Activated T-cell treated with anti-CD3 and anti-CD28 coated beads, Interleukin-2, amount 50 U/mL, for 24 hours (primary cell): Measurements from ENCODE around the gene UFL1.
"Not testable (repeated sequence)": the region's sequence is repeated elsewhere in the genome, so short reads cannot be mapped to it uniquely, and the experiment has no call there.

Experiments used
- DNase-seq: peaks from one replicate; pipeline ENCODE4 v3.0.0-alpha.2; 2020
- H3K27ac Mint-ChIP-seq: 2 replicates; pipeline ENCODE4 v1.8.0; 2020; ENCODE audit warnings: mild to moderate bottlenecking, mixed read lengths
- H3K27me3 Mint-ChIP-seq: 2 replicates; pipeline ENCODE4 v1.8.0; 2020; ENCODE audit warnings: mixed read lengths
- H3K36me3 Mint-ChIP-seq: 2 replicates; pipeline ENCODE4 v1.8.0; 2020; ENCODE audit warnings: low read depth, mixed read lengths
- H3K4me1 Mint-ChIP-seq: 2 replicates; pipeline ENCODE4 v1.8.0; 2020; ENCODE audit warnings: low read depth, mixed read lengths
- H3K4me3 Mint-ChIP-seq: 2 replicates; pipeline ENCODE4 v1.8.0; 2020; ENCODE audit warnings: mild to moderate bottlenecking, moderate library complexity, mixed read lengths
- H3K9me3 Mint-ChIP-seq: 2 replicates; pipeline ENCODE4 v1.8.0; 2020; ENCODE audit warnings: mixed read lengths

Gene UFL1

DNA sequence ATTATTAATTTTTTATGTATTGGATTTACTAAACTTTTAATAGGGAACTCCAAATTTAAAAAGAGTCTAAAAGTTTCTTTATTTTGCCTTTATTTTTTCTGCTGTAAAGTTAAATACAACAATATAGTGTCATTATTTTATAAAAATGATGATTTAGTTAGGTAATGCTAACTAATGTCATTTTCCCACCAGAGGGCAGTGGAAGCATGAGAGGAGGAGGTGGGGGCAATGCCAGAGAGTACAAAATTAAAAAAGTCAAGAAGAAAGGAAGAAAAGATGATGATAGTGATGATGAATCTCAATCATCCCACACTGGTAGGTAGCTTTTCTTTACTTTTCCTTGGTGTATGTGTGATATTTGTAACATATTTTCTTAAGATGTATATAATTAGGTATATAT, 21.1 kb downstream of the UFL1 start:
- Mint-ChIP-seq H3K27ac (no peak overlapping the region), H3K9me3 (no peaks in the 10 kb centered on the region), H3K4me1 (no peaks in the 10 kb centered on the region), H3K27me3 (no peaks in the 10 kb centered on the region), H3K4me3 (no peak overlapping the region), H3K36me3 (peaks cover 75% of the 10 kb centered on the region)
- no peak for DNase-seq

- Mint-ChIP-seq H3K27me3 (no peaks in the 10 kb centered on the region), H3K4me3 (no peak overlapping the region), H3K27ac (no peak overlapping the region), H3K4me1 (no peaks in the 10 kb centered on the region), H3K36me3 (peaks cover 71% of the 10 kb centered on the region), H3K9me3 (no peaks in the 10 kb centered on the region)
- no peak for DNase-seq
Measured at GRCh38 chr6:96545882-96546281, 24.3 kb downstream of the UFL1 start.

- Mint-ChIP-seq H3K9me3 (no peaks in the 10 kb centered on the region), H3K36me3 (peaks cover 82% of the 10 kb centered on the region), H3K27me3 (no peaks in the 10 kb centered on the region), H3K4me3 (no peak overlapping the region), H3K27ac (no peak overlapping the region), H3K4me1 (no peaks in the 10 kb centered on the region)
- DNase-seq, result no peak
Measured at GRCh38 chr6:96547654-96548053, 26.0 kb downstream of the UFL1 start.

DNA sequence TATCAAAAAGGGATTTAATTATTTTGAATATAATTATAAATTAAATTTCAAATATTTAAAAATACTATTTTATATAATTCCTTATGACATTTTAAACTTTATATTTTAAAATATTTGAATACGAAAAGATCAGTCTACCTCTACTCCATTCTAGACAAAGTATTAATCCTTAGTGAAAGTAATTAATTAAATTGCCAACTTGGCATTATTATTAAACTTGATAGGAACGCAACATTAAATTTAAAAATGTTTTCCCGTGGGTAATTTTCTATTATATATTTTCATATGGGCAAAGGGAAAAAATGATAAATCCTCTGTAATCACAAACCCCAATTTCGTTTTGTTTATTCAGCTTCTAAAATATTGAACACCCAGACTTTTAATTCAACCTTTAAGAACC, 33.0 kb downstream of the UFL1 start:
- Mint-ChIP-seq H3K4me1 (no peaks in the 10 kb centered on the region), H3K36me3 (peaks cover 72% of the 10 kb centered on the region)

GRCh38 chr6:96559740-96560139, 38.1 kb downstream of the UFL1 start:
- not testable (repeated sequence) for H3K9me3 Mint-ChIP-seq, H3K27ac Mint-ChIP-seq, H3K27me3 Mint-ChIP-seq, H3K4me3 Mint-ChIP-seq, H3K4me1 Mint-ChIP-seq, DNase-seq
- peaks cover 24% of the 10 kb centered on the region for H3K36me3 Mint-ChIP-seq

More for the DNA sequence above, 33.0 kb downstream of the UFL1 start:
- no peaks in the 10 kb centered on the region for H3K9me3 Mint-ChIP-seq
- H3K27ac Mint-ChIP-seq, result no peak overlapping the region
- no peak for DNase-seq
- H3K27me3 Mint-ChIP-seq, result no peaks in the 10 kb centered on the region
- H3K4me3 Mint-ChIP-seq, result no peak overlapping the region

GRCh38 chr6:96562886-96563285, 41.3 kb downstream of the UFL1 start, which contains the start of gene FHL5:
TSS of gene FHL5 (plus strand) at chr6:96563128. CDS start at chr6:96603614, 40,486 bp downstream.
- H3K4me3 Mint-ChIP-seq, result no peak within 1 kb of the TSS
- H3K27ac Mint-ChIP-seq, result no peak within 1 kb of the TSS
- no peak for DNase-seq
- peaks cover 4% of the 10 kb centered on the region for H3K4me1 Mint-ChIP-seq
- H3K27me3 Mint-ChIP-seq, result no peaks in the 10 kb centered on the region
- H3K36me3 Mint-ChIP-seq, result no peaks in the 10 kb centered on the region
- no peaks in the 10 kb centered on the region for H3K9me3 Mint-ChIP-seq

DNA sequence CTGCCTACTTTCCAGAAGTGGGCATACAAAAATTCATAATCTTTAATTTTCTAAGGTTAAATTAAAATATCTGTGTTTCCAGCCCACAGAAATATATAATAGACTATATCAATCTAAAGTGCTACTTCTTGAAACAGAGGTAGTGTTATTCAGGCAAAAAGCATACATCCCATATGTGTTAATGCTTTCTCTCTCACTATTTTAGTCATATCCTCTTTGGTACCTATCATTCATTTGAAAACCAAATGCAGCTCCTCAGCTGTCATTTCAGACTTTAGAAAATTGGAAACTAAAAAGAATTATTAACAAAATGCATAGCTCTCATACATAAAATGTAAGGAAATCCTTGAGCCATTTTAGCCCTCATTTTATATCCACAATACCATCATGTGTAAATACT, 42.2 kb downstream of the UFL1 start:
- no peaks in the 10 kb centered on the region for H3K36me3 Mint-ChIP-seq
- H3K9me3 Mint-ChIP-seq, result peaks cover under 1% of the 10 kb centered on the region
- peaks cover 4% of the 10 kb centered on the region for H3K4me1 Mint-ChIP-seq
- no peak overlapping the region for H3K4me3 Mint-ChIP-seq
- H3K27ac Mint-ChIP-seq, result no peak overlapping the region
- no peak for DNase-seq
- peaks cover 1% of the 10 kb centered on the region for H3K27me3 Mint-ChIP-seq

DNA sequence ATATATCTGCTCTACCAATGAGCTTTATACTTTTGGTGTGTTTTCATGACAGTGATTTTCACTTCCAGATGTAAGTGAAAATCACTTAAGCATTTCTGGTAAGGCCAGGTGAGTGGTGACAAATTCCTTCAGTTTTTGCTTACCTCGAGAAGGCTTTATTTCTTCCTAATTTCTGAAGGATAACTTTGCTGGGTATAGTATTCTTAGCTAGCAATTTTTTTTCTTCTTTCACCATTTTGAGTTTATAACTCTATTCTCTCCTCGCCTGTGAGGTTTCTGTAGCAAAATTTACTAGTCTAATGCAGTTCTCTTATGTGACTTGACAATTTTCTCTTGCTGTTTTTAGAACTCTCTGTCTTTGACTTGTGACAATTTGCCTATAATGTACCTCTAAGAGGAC, 48.4 kb downstream of the UFL1 start:
- DNase-seq, result no peak
- no peaks in the 10 kb centered on the region for H3K4me1 Mint-ChIP-seq
- no peak overlapping the region for H3K27ac Mint-ChIP-seq
- no peak overlapping the region for H3K4me3 Mint-ChIP-seq
- no peaks in the 10 kb centered on the region for H3K36me3 Mint-ChIP-seq
- H3K27me3 Mint-ChIP-seq, result peaks cover 19% of the 10 kb centered on the region
- H3K9me3 Mint-ChIP-seq, result peaks cover 18% of the 10 kb centered on the region

DNA sequence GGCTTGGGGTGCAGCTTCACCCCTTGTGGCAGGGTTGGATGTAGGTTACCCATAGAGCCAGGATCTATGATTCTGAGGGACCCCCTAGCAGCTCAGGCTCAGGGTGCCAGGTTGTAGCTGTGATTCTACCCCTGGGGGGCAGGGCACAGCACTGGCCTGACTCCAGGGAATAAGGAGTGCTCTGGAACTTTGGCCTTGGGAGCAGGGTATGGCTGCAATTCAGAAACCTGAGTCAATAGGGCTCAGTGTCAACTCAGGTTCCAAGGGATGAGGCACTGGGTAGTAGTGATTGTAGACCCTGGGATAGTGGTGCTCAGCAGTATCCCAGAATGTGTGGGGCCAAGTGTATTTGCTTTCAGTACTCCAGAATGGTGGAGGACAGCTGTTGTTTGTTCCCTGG, 49.9 kb downstream of the UFL1 start:
- DNase-seq, result no peak
- H3K36me3 Mint-ChIP-seq, result no peaks in the 10 kb centered on the region
- peaks cover 25% of the 10 kb centered on the region for H3K27me3 Mint-ChIP-seq
- H3K27ac Mint-ChIP-seq, result no peak overlapping the region
- H3K9me3 Mint-ChIP-seq, result peaks cover 18% of the 10 kb centered on the region
- no peak overlapping the region for H3K4me3 Mint-ChIP-seq
- H3K4me1 Mint-ChIP-seq, result no peaks in the 10 kb centered on the region

- DNase-seq, result no peak
- Mint-ChIP-seq H3K4me1 (no peaks in the 10 kb centered on the region), H3K4me3 (no peak overlapping the region), H3K27me3 (peaks cover 26% of the 10 kb centered on the region), H3K27ac (no peak overlapping the region), H3K9me3 (peaks cover 8% of the 10 kb centered on the region), H3K36me3 (no peaks in the 10 kb centered on the region)
Measured at GRCh38 chr6:96575359-96575758, 53.8 kb downstream of the UFL1 start.

GRCh38 chr6:96576221-96576620, 54.6 kb downstream of the UFL1 start:
- H3K27me3 Mint-ChIP-seq, result peaks cover 26% of the 10 kb centered on the region
- no peaks in the 10 kb centered on the region for H3K4me1 Mint-ChIP-seq
- H3K36me3 Mint-ChIP-seq, result no peaks in the 10 kb centered on the region
- DNase-seq, result no peak
- H3K9me3 Mint-ChIP-seq, result peaks cover 3% of the 10 kb centered on the region
- no peak overlapping the region for H3K27ac Mint-ChIP-seq
- no peak overlapping the region for H3K4me3 Mint-ChIP-seq

DNA sequence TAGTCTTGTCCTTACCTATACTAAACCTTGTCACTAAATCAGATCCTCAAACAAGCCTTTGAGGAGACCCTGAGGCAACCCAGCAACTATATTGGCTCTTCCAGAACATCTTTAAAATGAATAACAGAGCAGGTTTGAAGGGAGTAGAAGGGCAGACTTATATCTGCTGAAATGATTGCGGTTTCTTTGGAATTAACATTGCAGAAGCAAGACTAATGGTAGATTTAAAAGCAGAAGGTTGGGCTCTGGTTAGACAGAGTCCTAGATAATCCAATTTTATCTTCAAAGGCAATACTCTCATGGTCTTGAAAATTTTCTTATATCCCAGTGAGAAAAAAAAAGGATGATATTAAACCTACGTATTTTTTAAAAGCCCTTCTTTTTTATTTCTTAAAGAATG, 60.4 kb downstream of the UFL1 start:
- Mint-ChIP-seq H3K36me3 (no peaks in the 10 kb centered on the region), H3K27ac (no peak overlapping the region), H3K4me3 (no peak overlapping the region), H3K9me3 (no peaks in the 10 kb centered on the region), H3K4me1 (no peaks in the 10 kb centered on the region), H3K27me3 (peaks cover 17% of the 10 kb centered on the region)
- no peak for DNase-seq

DNA sequence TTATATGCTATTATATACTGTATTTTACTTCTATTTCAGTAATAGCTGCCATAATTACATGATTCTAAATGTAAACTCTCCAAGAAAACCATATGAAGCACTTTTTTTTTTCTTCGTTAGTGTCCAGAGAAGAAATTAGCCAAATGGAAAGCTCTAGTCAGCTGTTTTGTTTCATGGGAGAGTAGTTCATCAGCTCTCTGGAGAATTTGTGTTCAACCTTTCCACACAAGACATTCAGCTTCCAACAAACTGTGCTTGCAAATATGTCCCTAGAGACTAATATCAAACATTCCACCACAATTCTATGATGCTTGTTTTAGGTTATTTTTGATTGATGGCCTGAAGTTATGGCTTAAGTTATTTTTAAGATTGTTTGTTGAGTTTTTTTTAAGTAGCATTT, 60.8 kb downstream of the UFL1 start:
- no peaks in the 10 kb centered on the region for H3K4me1 Mint-ChIP-seq
- H3K9me3 Mint-ChIP-seq, result no peaks in the 10 kb centered on the region
- H3K27me3 Mint-ChIP-seq, result peaks cover 13% of the 10 kb centered on the region
- no peaks in the 10 kb centered on the region for H3K36me3 Mint-ChIP-seq
- no peak overlapping the region for H3K4me3 Mint-ChIP-seq
- no peak for DNase-seq
- no peak overlapping the region for H3K27ac Mint-ChIP-seq

DNA sequence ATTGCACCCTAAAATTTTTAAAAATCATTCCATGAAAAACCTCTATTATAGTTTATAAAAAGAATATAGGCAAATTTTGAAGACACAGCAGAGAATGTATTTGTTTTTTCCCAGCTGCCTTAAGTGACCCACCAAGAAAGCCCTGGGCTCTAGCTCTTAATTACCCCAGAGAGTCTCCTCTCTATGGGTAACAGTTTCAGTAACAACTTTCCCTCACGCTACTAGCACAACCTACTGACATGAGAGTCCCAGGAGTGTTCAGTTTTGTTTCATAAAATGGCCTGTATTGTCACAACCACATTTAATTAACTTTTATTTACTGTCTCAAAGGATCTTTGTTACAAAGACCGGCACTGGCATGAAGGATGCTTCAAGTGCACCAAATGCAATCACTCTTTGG, 82.8 kb downstream of the UFL1 start:
- H3K9me3 Mint-ChIP-seq, result no peaks in the 10 kb centered on the region
- H3K27me3 Mint-ChIP-seq, result peaks cover 28% of the 10 kb centered on the region
- no peak overlapping the region for H3K27ac Mint-ChIP-seq

More for the DNA sequence above, 82.8 kb downstream of the UFL1 start:
- DNase-seq, result no peak
- Mint-ChIP-seq H3K4me3 (no peak overlapping the region), H3K4me1 (no peaks in the 10 kb centered on the region), H3K36me3 (no peaks in the 10 kb centered on the region)
